ENCODE measurements around the gene PLEKHN1.

- TF ChIP-seq YY1 (IDR thresholded peaks at IDR 0.05; ENCODE audit: insufficient read depth, insufficient read length) (no peak), SUZ12 (IDR thresholded peaks at IDR 0.05; ENCODE audit: extremely low read depth, insufficient read depth, insufficient read length) (no peak), ZNF274 (IDR thresholded peaks at IDR 0.05; ENCODE audit: low read depth, low read length) (no peak)
Observed at GRCh38 chr1:960363-961131, 5.7 kb upstream of the PLEKHN1 start, which contains the start of gene KLHL17.

All from NT2/D1 (cell line).